Measurements from ENCODE around the gene SPIB. TPM values are rescaled to one million over a fixed set of nuclear protein-coding genes. Genes with fewer than 3 reads are reported as not detected.

SPIB gene
- total and polyA plus RNA-seq, 2 experiments from 2014 or later, result 12.6 to 17.5 TPM

DNA sequence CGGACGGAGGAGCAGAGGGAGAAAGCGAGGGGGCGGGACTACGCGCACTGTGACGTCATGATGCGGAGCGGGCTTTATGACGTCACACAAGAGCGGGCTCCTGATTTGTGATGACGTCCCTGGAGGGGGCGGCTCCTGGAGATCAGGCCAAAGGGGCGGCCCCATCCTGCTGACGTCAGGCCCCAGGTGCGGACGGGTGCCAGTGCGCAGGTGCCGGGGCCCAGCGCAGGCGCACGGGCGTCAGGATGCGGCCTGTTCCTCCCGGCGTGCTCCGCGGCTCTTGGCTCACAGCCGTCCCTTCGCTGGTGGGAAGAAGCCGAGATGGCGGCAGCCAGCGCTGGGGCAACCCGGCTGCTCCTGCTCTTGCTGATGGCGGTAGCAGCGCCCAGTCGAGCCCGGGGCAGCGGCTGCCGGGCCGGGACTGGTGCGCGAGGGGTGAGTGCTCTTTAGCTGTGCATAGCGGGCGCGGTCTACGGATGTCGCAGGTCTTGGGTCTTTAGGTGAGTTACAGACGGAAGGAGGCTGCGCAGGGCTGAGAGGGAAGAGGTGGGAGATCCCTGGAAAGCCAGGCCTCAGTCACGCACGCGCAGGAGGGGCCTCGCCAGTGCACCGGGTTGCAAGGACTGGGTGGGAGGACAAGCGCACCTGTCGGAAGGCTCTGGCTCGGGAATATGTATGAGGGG, 57.6 kb downstream of the SPIB start, which contains the start of the genes EMC10 and GARIN5A:
TSS of gene EMC10 (plus strand) at position 284 of the 683 bp plus-strand sequence. CDS start at position 322, 38 bp downstream.
TSS of gene GARIN5A (minus strand) at position 625 of the 683 bp plus-strand sequence. CDS start at position 165, 460 bp downstream.
- peaks cover 25% of the 10 kb centered on the region for H3K79me2 ChIP-seq (replicated peaks; ENCODE audit: insufficient read depth)
- peaks cover 3% of the 10 kb centered on the region; the same call in 1 of the 2 replicates for H3K36me3 ChIP-seq (ENCODE audit: insufficient read depth)
- H3K27me3 ChIP-seq (ENCODE audit: insufficient read depth), result no peaks in the 10 kb centered on the region
- Mint-ChIP-seq H3K9me3 (peaks cover 90% of the 10 kb centered on the region), H3K27me3 (ENCODE audit: insufficient read depth, low read depth, poor library complexity) (peaks cover 12% of the 10 kb centered on the region), H3K4me3 (no peak within 1 kb of the TSS), H3K27ac (no peak within 1 kb of the TSS), H3K36me3 (ENCODE audit: low read depth) (peaks cover 38% of the 10 kb centered on the region), H3K4me1 (no peaks in the 10 kb centered on the region; the same call in 2 of the 3 replicates)
- peak within 1 kb of the TSS; percentile 96 for H3K27ac ChIP-seq (ENCODE audit: low read depth)
- peak within 1 kb of the TSS; percentile 97 for H3K4me3 ChIP-seq
- peak; percentile 95 for TF ChIP-seq POLR2AphosphoS5 (IDR thresholded peaks at IDR 0.05; ENCODE audit: low read depth)
- TF ChIP-seq, protein P1, sequence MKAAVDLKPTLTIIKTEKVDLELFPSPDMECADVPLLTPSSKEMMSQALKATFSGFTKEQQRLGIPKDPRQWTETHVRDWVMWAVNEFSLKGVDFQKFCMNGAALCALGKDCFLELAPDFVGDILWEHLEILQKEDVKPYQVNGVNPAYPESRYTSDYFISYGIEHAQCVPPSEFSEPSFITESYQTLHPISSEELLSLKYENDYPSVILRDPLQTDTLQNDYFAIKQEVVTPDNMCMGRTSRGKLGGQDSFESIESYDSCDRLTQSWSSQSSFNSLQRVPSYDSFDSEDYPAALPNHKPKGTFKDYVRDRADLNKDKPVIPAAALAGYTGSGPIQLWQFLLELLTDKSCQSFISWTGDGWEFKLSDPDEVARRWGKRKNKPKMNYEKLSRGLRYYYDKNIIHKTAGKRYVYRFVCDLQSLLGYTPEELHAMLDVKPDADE (IDR thresholded peaks at IDR 0.05), result 0 out of 2 replicates have a peak, but pooled peaks have one; percentile 31
- no peak for TF ChIP-seq ZNF331 (CRISPR knock-in tag; IDR thresholded peaks at IDR 0.05; ENCODE audit: low read depth)
- TF ChIP-seq, protein P2, sequence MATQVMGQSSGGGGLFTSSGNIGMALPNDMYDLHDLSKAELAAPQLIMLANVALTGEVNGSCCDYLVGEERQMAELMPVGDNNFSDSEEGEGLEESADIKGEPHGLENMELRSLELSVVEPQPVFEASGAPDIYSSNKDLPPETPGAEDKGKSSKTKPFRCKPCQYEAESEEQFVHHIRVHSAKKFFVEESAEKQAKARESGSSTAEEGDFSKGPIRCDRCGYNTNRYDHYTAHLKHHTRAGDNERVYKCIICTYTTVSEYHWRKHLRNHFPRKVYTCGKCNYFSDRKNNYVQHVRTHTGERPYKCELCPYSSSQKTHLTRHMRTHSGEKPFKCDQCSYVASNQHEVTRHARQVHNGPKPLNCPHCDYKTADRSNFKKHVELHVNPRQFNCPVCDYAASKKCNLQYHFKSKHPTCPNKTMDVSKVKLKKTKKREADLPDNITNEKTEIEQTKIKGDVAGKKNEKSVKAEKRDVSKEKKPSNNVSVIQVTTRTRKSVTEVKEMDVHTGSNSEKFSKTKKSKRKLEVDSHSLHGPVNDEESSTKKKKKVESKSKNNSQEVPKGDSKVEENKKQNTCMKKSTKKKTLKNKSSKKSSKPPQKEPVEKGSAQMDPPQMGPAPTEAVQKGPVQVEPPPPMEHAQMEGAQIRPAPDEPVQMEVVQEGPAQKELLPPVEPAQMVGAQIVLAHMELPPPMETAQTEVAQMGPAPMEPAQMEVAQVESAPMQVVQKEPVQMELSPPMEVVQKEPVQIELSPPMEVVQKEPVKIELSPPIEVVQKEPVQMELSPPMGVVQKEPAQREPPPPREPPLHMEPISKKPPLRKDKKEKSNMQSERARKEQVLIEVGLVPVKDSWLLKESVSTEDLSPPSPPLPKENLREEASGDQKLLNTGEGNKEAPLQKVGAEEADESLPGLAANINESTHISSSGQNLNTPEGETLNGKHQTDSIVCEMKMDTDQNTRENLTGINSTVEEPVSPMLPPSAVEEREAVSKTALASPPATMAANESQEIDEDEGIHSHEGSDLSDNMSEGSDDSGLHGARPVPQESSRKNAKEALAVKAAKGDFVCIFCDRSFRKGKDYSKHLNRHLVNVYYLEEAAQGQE (IDR thresholded peaks at IDR 0.05; ENCODE audit: unreplicated experiment), result no peak
- TF ChIP-seq ZNF114 (CRISPR knock-in tag; IDR thresholded peaks at IDR 0.05), result no peak
- no peak for TF ChIP-seq EZH2 (IDR thresholded peaks at IDR 0.05; ENCODE audit: low read depth, unreplicated experiment)
- TF ChIP-seq JUNB (IDR thresholded peaks at IDR 0.05; ENCODE audit: unreplicated experiment), result no peak
- TF ChIP-seq, protein P3, sequence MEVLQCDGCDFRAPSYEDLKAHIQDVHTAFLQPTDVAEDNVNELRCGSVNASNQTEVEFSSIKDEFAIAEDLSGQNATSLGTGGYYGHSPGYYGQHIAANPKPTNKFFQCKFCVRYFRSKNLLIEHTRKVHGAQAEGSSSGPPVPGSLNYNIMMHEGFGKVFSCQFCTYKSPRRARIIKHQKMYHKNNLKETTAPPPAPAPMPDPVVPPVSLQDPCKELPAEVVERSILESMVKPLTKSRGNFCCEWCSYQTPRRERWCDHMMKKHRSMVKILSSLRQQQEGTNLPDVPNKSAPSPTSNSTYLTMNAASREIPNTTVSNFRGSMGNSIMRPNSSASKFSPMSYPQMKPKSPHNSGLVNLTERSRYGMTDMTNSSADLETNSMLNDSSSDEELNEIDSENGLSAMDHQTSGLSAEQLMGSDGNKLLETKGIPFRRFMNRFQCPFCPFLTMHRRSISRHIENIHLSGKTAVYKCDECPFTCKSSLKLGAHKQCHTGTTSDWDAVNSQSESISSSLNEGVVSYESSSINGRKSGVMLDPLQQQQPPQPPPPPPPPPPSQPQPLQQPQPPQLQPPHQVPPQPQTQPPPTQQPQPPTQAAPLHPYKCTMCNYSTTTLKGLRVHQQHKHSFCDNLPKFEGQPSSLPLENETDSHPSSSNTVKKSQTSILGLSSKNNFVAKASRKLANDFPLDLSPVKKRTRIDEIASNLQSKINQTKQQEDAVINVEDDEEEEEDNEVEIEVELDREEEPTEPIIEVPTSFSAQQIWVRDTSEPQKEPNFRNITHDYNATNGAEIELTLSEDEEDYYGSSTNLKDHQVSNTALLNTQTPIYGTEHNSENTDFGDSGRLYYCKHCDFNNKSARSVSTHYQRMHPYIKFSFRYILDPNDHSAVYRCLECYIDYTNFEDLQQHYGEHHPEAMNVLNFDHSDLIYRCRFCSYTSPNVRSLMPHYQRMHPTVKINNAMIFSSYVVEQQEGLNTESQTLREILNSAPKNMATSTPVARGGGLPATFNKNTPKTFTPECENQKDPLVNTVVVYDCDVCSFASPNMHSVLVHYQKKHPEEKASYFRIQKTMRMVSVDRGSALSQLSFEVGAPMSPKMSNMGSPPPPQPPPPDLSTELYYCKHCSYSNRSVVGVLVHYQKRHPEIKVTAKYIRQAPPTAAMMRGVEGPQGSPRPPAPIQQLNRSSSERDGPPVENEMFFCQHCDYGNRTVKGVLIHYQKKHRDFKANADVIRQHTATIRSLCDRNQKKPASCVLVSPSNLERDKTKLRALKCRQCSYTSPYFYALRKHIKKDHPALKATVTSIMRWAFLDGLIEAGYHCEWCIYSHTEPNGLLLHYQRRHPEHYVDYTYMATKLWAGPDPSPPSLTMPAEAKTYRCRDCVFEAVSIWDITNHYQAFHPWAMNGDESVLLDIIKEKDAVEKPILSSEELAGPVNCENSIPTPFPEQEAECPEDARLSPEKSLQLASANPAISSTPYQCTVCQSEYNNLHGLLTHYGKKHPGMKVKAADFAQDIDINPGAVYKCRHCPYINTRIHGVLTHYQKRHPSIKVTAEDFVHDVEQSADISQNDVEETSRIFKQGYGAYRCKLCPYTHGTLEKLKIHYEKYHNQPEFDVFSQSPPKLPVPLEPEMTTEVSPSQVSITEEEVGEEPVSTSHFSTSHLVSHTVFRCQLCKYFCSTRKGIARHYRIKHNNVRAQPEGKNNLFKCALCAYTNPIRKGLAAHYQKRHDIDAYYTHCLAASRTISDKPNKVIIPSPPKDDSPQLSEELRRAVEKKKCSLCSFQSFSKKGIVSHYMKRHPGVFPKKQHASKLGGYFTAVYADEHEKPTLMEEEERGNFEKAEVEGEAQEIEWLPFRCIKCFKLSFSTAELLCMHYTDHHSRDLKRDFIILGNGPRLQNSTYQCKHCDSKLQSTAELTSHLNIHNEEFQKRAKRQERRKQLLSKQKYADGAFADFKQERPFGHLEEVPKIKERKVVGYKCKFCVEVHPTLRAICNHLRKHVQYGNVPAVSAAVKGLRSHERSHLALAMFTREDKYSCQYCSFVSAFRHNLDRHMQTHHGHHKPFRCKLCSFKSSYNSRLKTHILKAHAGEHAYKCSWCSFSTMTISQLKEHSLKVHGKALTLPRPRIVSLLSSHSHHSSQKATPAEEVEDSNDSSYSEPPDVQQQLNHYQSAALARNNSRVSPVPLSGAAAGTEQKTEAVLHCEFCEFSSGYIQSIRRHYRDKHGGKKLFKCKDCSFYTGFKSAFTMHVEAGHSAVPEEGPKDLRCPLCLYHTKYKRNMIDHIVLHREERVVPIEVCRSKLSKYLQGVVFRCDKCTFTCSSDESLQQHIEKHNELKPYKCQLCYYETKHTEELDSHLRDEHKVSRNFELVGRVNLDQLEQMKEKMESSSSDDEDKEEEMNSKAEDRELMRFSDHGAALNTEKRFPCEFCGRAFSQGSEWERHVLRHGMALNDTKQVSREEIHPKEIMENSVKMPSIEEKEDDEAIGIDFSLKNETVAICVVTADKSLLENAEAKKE (CRISPR knock-in tag; IDR thresholded peaks at IDR 0.05), result no peak
- no peak for TF ChIP-seq CREB1 (CRISPR knock-in tag; IDR thresholded peaks at IDR 0.05; ENCODE audit: low read depth)
- no peak for TF ChIP-seq EZH2phosphoT487 (IDR thresholded peaks at IDR 0.05; ENCODE audit: unreplicated experiment)
- H3K9me2 ChIP-seq (ENCODE audit: insufficient read depth), result no peaks in the 10 kb centered on the region
- peak within 1 kb of the TSS; percentile 88 for H3K4me2 ChIP-seq
- peak within 1 kb of the TSS; percentile 85 for H2AFZ ChIP-seq
- DNase-seq (ENCODE audit: low spot score) (peak; percentile 99), ATAC-seq (no peak)
- no peaks in the 10 kb centered on the region; the same call in 1 of the 2 replicates for H4K20me1 ChIP-seq (replicated peaks; ENCODE audit: insufficient read depth)
- H3K4me1 ChIP-seq (ENCODE audit: insufficient read depth), result peaks cover 10% of the 10 kb centered on the region; the same call in 1 of the 2 replicates
- peaks cover 10% of the 10 kb centered on the region for H3F3A ChIP-seq (replicated peaks; ENCODE audit: low read depth)
